Breast epithelium (tissue), 4 donors: ENCODE measurements around the gene OCA2. TPM values are rescaled to one million over a fixed set of nuclear protein-coding genes. Genes with fewer than 3 reads are reported as not detected.

Experiments used
- DNase-seq, 2 donors: peaks; one replicate each; pipeline ENCODE4 v3.0.0-alpha.2; 2019; ENCODE audit warnings: low spot score in 2 of 2
- H3K27ac ChIP-seq, 2 donors: fragments of 200-600 bp; sonication (generic) in 1 of 2; one replicate each; pipeline ENCODE4 v1.5.1; 2016 to 2019; ENCODE audit warnings: mild to moderate bottlenecking in 1 of 2
- H3K27me3 ChIP-seq, 2 donors: fragments of 200-600 bp; sonication (generic) in 1 of 2; one replicate each; pipeline versions ENCODE4 v1.5.1 to v1.6.0; 2017 to 2019; ENCODE audit warnings: control low read depth in 1 of 2, mild to moderate bottlenecking in 1 of 2
- H3K36me3 ChIP-seq: fragments of 200-600 bp; one replicate; pipeline ENCODE4 v1.5.1; 2019
- H3K4me1 ChIP-seq, 2 donors: fragments of 200-600 bp; sonication (generic); one replicate each; pipeline ENCODE4 v1.5.1; 2016 to 2019; ENCODE audit warnings: control low read depth in 1 of 2
- H3K4me3 ChIP-seq, 3 donors: fragments of 200-600 bp; sonication (generic); 1 replicate in 2 of 3; 2 replicates in 1 of 3; pipeline ENCODE4 v1.5.1; 2016 to 2019; ENCODE audit warnings: mild to moderate bottlenecking in 3 of 3, moderate library complexity in 2 of 3
- H3K9me3 ChIP-seq, 2 donors: fragments of 200-600 bp; sonication (generic) in 1 of 2; one replicate each; pipeline ENCODE4 v1.5.1; 2016 to 2019; ENCODE audit warnings: control low read depth in 1 of 2
- CTCF ChIP-seq, 3 donors: fragments of 450-650 bp; IDR thresholded peaks; one replicate each; pipeline ENCODE4 v1.5.1; 2016 to 2017; ENCODE audit warnings: antibody characterized with exemption in 3 of 3, mild to moderate bottlenecking in 3 of 3, moderate library complexity in 3 of 3
- POLR2A ChIP-seq: fragments of 450-650 bp; IDR thresholded peaks from one replicate; pipeline ENCODE4 v1.6.1; 2016; ENCODE audit warnings: antibody characterized with exemption, mild to moderate bottlenecking, moderate library complexity
- POLR2AphosphoS5 ChIP-seq, 3 donors: sonication (generic); formaldehyde crosslinking; IDR thresholded peaks; one replicate each; pipeline ENCODE4 v1.6.1; 2017; ENCODE audit warnings: antibody characterized with exemption in 3 of 3
- intact Hi-C: fragments of 100-400 bp; cut with DNase I; formaldehyde crosslinking; loops from one replicate; pipeline ENCODE4 v1.15.1; 2023; ENCODE audit warnings: low total_unique reads
- total RNA-seq, 3 donors: library from RNA; depleted of rRNA; stranded (reverse); fragments of >200 nt; gene quantifications; one replicate each; pipeline ENCODE4 v1.1.0, GENCODE V29; 2016

The OCA2 gene
- total RNA-seq, 3 donors from 2014 or later: 0.59 to 0.80 (median 0.66) TPM

- no peaks in the 10 kb centered on the region for H3K36me3 ChIP-seq
- intact Hi-C loops: no loop called here
- no peak for TF ChIP-seq POLR2AphosphoS5 (IDR thresholded peaks at IDR 0.05)
- no peak for TF ChIP-seq CTCF (IDR thresholded peaks at IDR 0.05)
- no peak for TF ChIP-seq POLR2A
- no peak overlapping the region for H3K4me3 ChIP-seq
- DNase-seq: no peak
- no peaks in the 10 kb centered on the region for H3K9me3 ChIP-seq
- no peak overlapping the region for H3K27ac ChIP-seq
- no peaks in the 10 kb centered on the region for H3K4me1 ChIP-seq
- peaks cover 0 to 3% of the 10 kb centered on the region in 2 donors for H3K27me3 ChIP-seq
Measured at GRCh38 chr15:28049581-28049980, 49.5 kb downstream of the OCA2 start.

- no peaks in the 10 kb centered on the region for H3K9me3 ChIP-seq
- H3K4me3 ChIP-seq: no peak overlapping the region
- no peaks in the 10 kb centered on the region for H3K36me3 ChIP-seq
- TF ChIP-seq POLR2AphosphoS5 (IDR thresholded peaks at IDR 0.05): no peak
- TF ChIP-seq CTCF (IDR thresholded peaks at IDR 0.05): no peak
- no peak for TF ChIP-seq POLR2A
- no peaks in the 10 kb centered on the region for H3K4me1 ChIP-seq
- intact Hi-C loops: no loop called here
- H3K27me3 ChIP-seq: peaks cover 0 to 3% of the 10 kb centered on the region in 2 donors
- H3K27ac ChIP-seq: no peak overlapping the region
- DNase-seq: no peak
Measured at GRCh38 chr15:28047277-28047676, 51.8 kb downstream of the OCA2 start.

- intact Hi-C loops: no loop called here
- no peaks in the 10 kb centered on the region for H3K4me1 ChIP-seq
Measured at GRCh38 chr15:28044121-28044672, 54.9 kb downstream of the OCA2 start.

GRCh38 chr15:28043691-28044091 is 55.4 kb downstream of the OCA2 start:
- intact Hi-C loops: no loop called here
- Histone ChIP-seq H3K36me3 (no peaks in the 10 kb centered on the region), H3K27me3 (peaks cover 0 to 3% of the 10 kb centered on the region in 2 donors), H3K4me1 (no peaks in the 10 kb centered on the region), H3K27ac (no peak overlapping the region), H3K4me3 (no peak overlapping the region), H3K9me3 (no peaks in the 10 kb centered on the region)
- TF ChIP-seq CTCF (IDR thresholded peaks at IDR 0.05): no peak
- TF ChIP-seq POLR2A: no peak
- no peak for TF ChIP-seq POLR2AphosphoS5 (IDR thresholded peaks at IDR 0.05)
- no peak for DNase-seq

More at GRCh38 chr15:28044121-28044672, 54.9 kb downstream of the OCA2 start:
- TF ChIP-seq POLR2AphosphoS5 (IDR thresholded peaks at IDR 0.05): no peak
- TF ChIP-seq POLR2A: no peak
- no peak for TF ChIP-seq CTCF (IDR thresholded peaks at IDR 0.05)
- DNase-seq: no peak
- H3K4me3 ChIP-seq: no peak overlapping the region
- H3K9me3 ChIP-seq: no peaks in the 10 kb centered on the region
- H3K27me3 ChIP-seq: peaks cover 0 to 3% of the 10 kb centered on the region in 2 donors
- no peaks in the 10 kb centered on the region for H3K36me3 ChIP-seq
- H3K27ac ChIP-seq: no peak overlapping the region

DNA sequence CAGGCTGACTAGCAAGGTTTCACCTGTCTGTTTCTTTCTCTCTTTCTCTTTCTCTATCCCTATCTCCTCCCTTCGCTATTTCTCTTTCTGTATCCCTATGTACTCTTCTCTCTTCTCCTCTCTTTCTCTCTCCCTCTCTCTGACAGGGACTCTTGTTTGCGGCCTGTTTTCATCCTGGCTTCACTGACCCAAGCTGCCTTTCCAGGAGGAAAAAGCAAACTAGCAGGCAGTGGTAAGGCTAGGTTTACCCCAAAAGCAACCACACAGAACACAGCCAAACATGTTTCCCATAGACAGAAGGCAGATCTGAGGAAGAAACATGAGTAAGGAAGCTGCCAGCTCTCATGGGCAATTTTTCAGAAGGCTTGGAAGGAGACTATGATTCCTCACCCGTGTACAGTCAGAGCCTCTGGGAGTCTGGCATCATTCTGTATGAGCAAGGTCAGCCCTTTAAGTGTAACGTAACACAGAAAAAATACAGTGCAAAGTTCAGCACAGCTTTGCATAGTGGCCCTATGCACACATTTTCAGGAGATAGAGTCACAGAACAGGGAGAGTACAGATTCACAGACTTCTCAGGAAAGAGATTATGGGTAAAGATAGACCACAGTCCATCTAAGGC is 61.0 kb downstream of the OCA2 start:
- TF ChIP-seq POLR2AphosphoS5 (IDR thresholded peaks at IDR 0.05): no peak
- Histone ChIP-seq H3K36me3 (no peaks in the 10 kb centered on the region), H3K27me3 (no peaks in the 10 kb centered on the region), H3K4me1 (no peaks in the 10 kb centered on the region), H3K9me3 (no peaks in the 10 kb centered on the region), H3K4me3 (no peak overlapping the region), H3K27ac (no peak overlapping the region)
- no peak for DNase-seq
- intact Hi-C loops: no loop called here
